SK-N-SH (cell line): Measurements from ENCODE around the gene CHST15.

ENCODE experiments used
- CTCF ChIP-seq: fragments of 200-600 bp; sonication (generic); IDR thresholded peaks from 2 replicates; pipeline ENCODE4 v1.6.1; 2017; ENCODE audit warnings: antibody characterized with exemption, mild to moderate bottlenecking, moderate library complexity
- MAX ChIP-seq: IDR thresholded peaks from 2 replicates; pipeline ENCODE4 v1.4.0; 2012; ENCODE audit warnings: low read depth
- NRF1 ChIP-seq: IDR thresholded peaks from 2 replicates; pipeline ENCODE4 v1.6.1; 2012; ENCODE audit warnings: low read depth, mild to moderate bottlenecking, low read length
- RFX5 ChIP-seq: IDR thresholded peaks from 2 replicates; pipeline ENCODE4 v1.6.1; 2012; ENCODE audit warnings: mild to moderate bottlenecking, improper control_type of control experiment, low read length
- SIN3A ChIP-seq: IDR thresholded peaks from 2 replicates; pipeline ENCODE4 v1.6.1; 2012; ENCODE audit warnings: low read depth, mild to moderate bottlenecking, low read length, moderate library complexity, borderline replicate concordance
- TCF12 ChIP-seq: IDR thresholded peaks from 2 replicates; pipeline ENCODE4 v1.4.0; 2012
- ZBTB33 ChIP-seq: IDR thresholded peaks from 2 replicates; pipeline ENCODE4 v1.4.0; 2012; ENCODE audit warnings: low read depth, borderline replicate concordance

- TF ChIP-seq RFX5 (no peak), NRF1 (no peak), CTCF (no peak), MAX (no peak), ZBTB33 (no peak), TCF12 (no peak), SIN3A (no peak)
Observed at GRCh38 chr10:124084708-124085107, 8.7 kb downstream of the CHST15 start.
